H1 (cell line): Measurements from ENCODE around the gene PRDM5. TPM values are rescaled to one million over a fixed set of nuclear protein-coding genes. Genes with fewer than 3 reads are reported as not detected.

ENCODE experiments used
- CTCF ChIA-PET: fragments of 300-600 bp; sonication (Branson Sonifier 250); formaldehyde crosslinking; loops from one replicate; lab custom pipeline; 2021; ENCODE audit not compliant: partially characterized antibody; lab: Charles Lee
- POLR2A ChIA-PET: fragments of 300-600 bp; sonication (Branson Sonifier 250); formaldehyde crosslinking; loops from one replicate; lab custom pipeline; 2021; ENCODE audit warnings: inconsistent platforms; ENCODE audit not compliant: partially characterized antibody; lab: Charles Lee
- DNase-seq, 2 experiments: peaks; one replicate each; pipeline versions ENCODE4 v3.0.0 to v3.0.0-alpha.2; 2010 to 2022; ENCODE audit warnings: low spot score in 2 of 2, low read depth in 1 of 2, mixed read lengths in 1 of 2
- FAIRE-seq: peaks from 2 replicates; lab custom pipeline; 2011; peaks lifted over from hg19 to GRCh38; lab: Jason Lieb, UNC
- H2AFZ ChIP-seq: 2 replicates; pipeline ENCODE4 v1.8.1; 2012; ENCODE audit warnings: low read length, inconsistent platforms
- H2AK5ac ChIP-seq: 2 replicates; pipeline ENCODE4 v1.6.1; 2013; ENCODE audit warnings: low read depth, low read length
- H2BK120ac ChIP-seq: replicated peaks from 2 replicates; pipeline ENCODE3; 2013; ENCODE audit warnings: low read depth, low read length, inconsistent platforms
- H2BK12ac ChIP-seq: 2 replicates; pipeline ENCODE4 v1.6.1; 2013; ENCODE audit warnings: low read depth, low read length
- H2BK15ac ChIP-seq: 2 replicates; pipeline ENCODE4 v1.6.1; 2013; ENCODE audit warnings: low read length
- H2BK20ac ChIP-seq: 2 replicates; pipeline ENCODE4 v1.6.1; 2013; ENCODE audit warnings: low read length
- H2BK5ac ChIP-seq: 2 replicates; pipeline ENCODE4 v1.6.1; 2013; ENCODE audit warnings: low read depth, low read length
- H3K14ac ChIP-seq: 2 replicates; pipeline ENCODE4 v1.6.1; 2013; ENCODE audit warnings: inconsistent platforms; ENCODE audit not compliant: insufficient read length
- H3K18ac ChIP-seq: 2 replicates; pipeline ENCODE4 v1.6.1; 2013; ENCODE audit warnings: low read length; ENCODE audit errors: extremely low read depth
- H3K23ac ChIP-seq: 2 replicates; pipeline ENCODE4 v1.6.1; 2013; ENCODE audit warnings: inconsistent platforms; ENCODE audit not compliant: insufficient read length
- H3K23me2 ChIP-seq: 2 replicates; pipeline ENCODE4 v1.6.1; 2013; ENCODE audit warnings: low read depth, low read length
- H3K27ac ChIP-seq: 2 replicates; pipeline ENCODE4 v1.6.1; 2011; ENCODE audit warnings: low read depth, low read length, inconsistent platforms
- H3K27me3 ChIP-seq, 4 experiments: replicated peaks in 1 of 4; 1 replicate in 1 of 4; 2 replicates in 3 of 4; pipeline versions ENCODE4 v1.6.1 to v1.8.1; 2011 to 2013; ENCODE audit warnings: low read length in 3 of 4, mild to moderate bottlenecking in 3 of 4, inconsistent platforms in 2 of 4, mixed read lengths in 2 of 4, moderate library complexity in 1 of 4; ENCODE audit not compliant: control insufficient read depth in 3 of 4, insufficient read depth in 3 of 4; ENCODE audit errors: extremely low read depth in 1 of 4
- H3K36me3 ChIP-seq, 4 experiments: 2 replicates each; pipeline versions ENCODE4 v1.6.1 to v1.8.1; 2011 to 2013; ENCODE audit warnings: mild to moderate bottlenecking in 4 of 4, low read length in 3 of 4, moderate library complexity in 2 of 4, control low read depth in 1 of 4, inconsistent platforms in 1 of 4; ENCODE audit not compliant: insufficient read depth in 4 of 4, control insufficient read depth in 2 of 4
- H3K4ac ChIP-seq: replicated peaks from 2 replicates; pipeline ENCODE3; 2013; ENCODE audit warnings: low read length, low read depth, mixed read lengths, inconsistent platforms; ENCODE audit not compliant: insufficient read length
- H3K4me1 ChIP-seq, 4 experiments: replicated peaks in 1 of 4; 1 replicate in 1 of 4; 2 replicates in 3 of 4; pipeline versions ENCODE4 v1.6.1 to v1.8.1; 2011 to 2013; ENCODE audit warnings: low read length in 3 of 4, inconsistent platforms in 2 of 4, mixed read lengths in 1 of 4; ENCODE audit not compliant: insufficient read depth in 4 of 4, control insufficient read depth in 3 of 4
- H3K4me2 ChIP-seq, 2 experiments: 2 replicates each; pipeline versions ENCODE4 v1.6.1 to v1.8.1; 2011 to 2013; ENCODE audit warnings: low read depth in 2 of 2, low read length in 2 of 2, control low read depth in 1 of 2, inconsistent platforms in 1 of 2, mild to moderate bottlenecking in 1 of 2; ENCODE audit not compliant: insufficient read depth in 1 of 2
- H3K4me3 ChIP-seq, 4 experiments: fragments of 200-600, 300-600 bp in 1 of 4; sonication (generic), shearing (Covaris generic), sonication (Bioruptor Twin) in 1 of 4; 2 replicates each; pipeline versions ENCODE4 v1.5.1 to v1.8.1; 2011 to 2016; ENCODE audit warnings: low read length in 4 of 4, low read depth in 3 of 4, control low read depth in 2 of 4, inconsistent platforms in 2 of 4, mild to moderate bottlenecking in 2 of 4, mixed read lengths in 1 of 4, moderate library complexity in 1 of 4; ENCODE audit not compliant: insufficient read depth in 2 of 4; ENCODE audit errors: extremely low read depth in 1 of 4
- H3K56ac ChIP-seq: replicated peaks from 2 replicates; pipeline ENCODE3; 2013; ENCODE audit warnings: low read depth, mild to moderate bottlenecking, mixed read lengths, low read length, inconsistent platforms; ENCODE audit not compliant: insufficient read length
- H3K79me1 ChIP-seq: 2 replicates; pipeline ENCODE4 v1.6.1; 2013; ENCODE audit warnings: low read depth, low read length, control low read depth
- H3K79me2 ChIP-seq, 2 experiments: 2 replicates each; pipeline versions ENCODE4 v1.6.1 to v1.8.1; 2012 to 2013; ENCODE audit warnings: low read length in 2 of 2, mild to moderate bottlenecking in 2 of 2, inconsistent platforms in 1 of 2; ENCODE audit not compliant: insufficient read depth in 2 of 2, control insufficient read depth in 1 of 2
- H3K9ac ChIP-seq, 4 experiments: replicated peaks in 1 of 4; 1 replicate in 1 of 4; 2 replicates in 3 of 4; pipeline versions ENCODE4 v1.6.1 to v1.8.1; 2011 to 2013; ENCODE audit warnings: low read depth in 3 of 4, low read length in 3 of 4, control low read depth in 2 of 4, mild to moderate bottlenecking in 2 of 4, moderate library complexity in 2 of 4, inconsistent platforms in 1 of 4; ENCODE audit errors: extremely low read depth in 1 of 4
- H3K9me3 ChIP-seq, 2 experiments: 2 replicates each; pipeline versions ENCODE4 v1.6.1 to v1.8.1; 2012 to 2013; ENCODE audit warnings: mild to moderate bottlenecking in 2 of 2, moderate library complexity in 2 of 2, control low read depth in 1 of 2, inconsistent platforms in 1 of 2, low read depth in 1 of 2, low read length in 1 of 2, mixed read lengths in 1 of 2; ENCODE audit not compliant: insufficient read depth in 2 of 2
- H4K20me1 ChIP-seq, 2 experiments: replicated peaks in 1 of 2; 2 replicates each; pipeline versions ENCODE3 to v1.8.1; 2011 to 2013; ENCODE audit warnings: inconsistent platforms in 2 of 2, low read length in 2 of 2, mild to moderate bottlenecking in 1 of 2; ENCODE audit not compliant: insufficient read depth in 2 of 2, control insufficient read depth in 1 of 2
- H4K5ac ChIP-seq: 2 replicates; pipeline ENCODE4 v1.6.1; 2013; ENCODE audit warnings: low read length, low read depth, mixed read lengths, inconsistent platforms; ENCODE audit not compliant: insufficient read length
- H4K8ac ChIP-seq: 2 replicates; pipeline ENCODE4 v1.8.0; 2013; ENCODE audit warnings: mild to moderate bottlenecking, moderate library complexity, low read length, inconsistent platforms; ENCODE audit not compliant: insufficient read depth; ENCODE audit errors: extremely low read depth
- H4K91ac ChIP-seq: replicated peaks from 2 replicates; pipeline ENCODE3; 2013; ENCODE audit warnings: low read length, mixed read lengths, inconsistent platforms; ENCODE audit not compliant: insufficient read length
- FOSL1 ChIP-seq: IDR thresholded peaks from 2 replicates; pipeline ENCODE4 v1.6.1; 2011; ENCODE audit warnings: mild to moderate bottlenecking, low read depth, low read length, moderate library complexity; ENCODE audit not compliant: insufficient read depth
- JUND ChIP-seq: IDR thresholded peaks from 2 replicates; pipeline ENCODE4 v1.6.1; 2011; ENCODE audit warnings: mild to moderate bottlenecking, improper control_type of control experiment, low read length
- KDM1A ChIP-seq: fragments of 200-600, 300-600 bp; sonication (generic); IDR thresholded peaks from 2 replicates; pipeline ENCODE4 v1.7.1; 2016; ENCODE audit warnings: mild to moderate bottlenecking, low read length, borderline replicate concordance
- SIX5 ChIP-seq: IDR thresholded peaks from 2 replicates; pipeline ENCODE4 v1.6.1; 2011; ENCODE audit warnings: mild to moderate bottlenecking, low read depth, low read length
- YY1 ChIP-seq: IDR thresholded peaks from 2 replicates; pipeline ENCODE4 v1.6.1; 2011; ENCODE audit warnings: low read depth, mild to moderate bottlenecking, low read length
- WGBS, 2 experiments: shearing (Covaris generic) in 1 of 2; methylation state at CpG; one replicate each; pipeline versions ENCODE4 v1.1.6 to v1.1.7; 2013 to 2015; ENCODE audit warnings: low lambda C conversion rate in 2 of 2, mixed read lengths in 2 of 2, inconsistent platforms in 1 of 2, low coverage in 1 of 2, missing lambda C conversion rate in 1 of 2; ENCODE audit not compliant: insufficient replicate concordance in 2 of 2, insufficient coverage in 1 of 2, insufficient read length in 1 of 2; ENCODE audit errors: extremely low coverage in 1 of 2, missing lambda C conversion rate in 1 of 2; 5-methylcytosine and 5-hydroxymethylcytosine counted together
- polyA plus RNA-seq, 7 experiments: library from polyadenylated mRNA; depleted of rRNA in 3 of 7; stranded (reverse) in 5 of 7; unstranded in 2 of 7; fragments of >200 nt in 5 of 7; fragments of 200-250 nt in 2 of 7; gene quantifications; 1 replicate in 5 of 7; 2 replicates in 1 of 7; 4 replicates in 1 of 7; pipeline versions ENCODE4 v1.2.1 to v1.2.3, GENCODE V29; 2011 to 2013; ENCODE audit warnings: missing spikeins in 2 of 7, mixed read lengths in 2 of 7
- total RNA-seq: library from RNA; stranded (reverse); fragmentation: NEBNext Ultra II Directional; extraction: Animal tissue kit (Norgen Biotek cat#: 25700); gene quantifications from 2 replicates; pipeline ENCODE4 v1.2.1, GENCODE V29; 2021
- TF ChIP-seq, protein P1 (sequence below): IDR thresholded peaks from 2 replicates; pipeline ENCODE4 v1.6.1; 2011; ENCODE audit warnings: low read depth, mild to moderate bottlenecking, low read length; ENCODE audit not compliant: insufficient read depth
- TF ChIP-seq, protein P2 (sequence below): IDR thresholded peaks from 2 replicates; pipeline ENCODE4 v1.6.1; 2012; ENCODE audit warnings: inconsistent platforms

The PRDM5 gene
- total and polyA plus RNA-seq, 2 of the 8 experiments (the other 6 are each of a cell fraction or from before 2014, with no cell fraction given) = 8.2 to 23.4 TPM

DNA sequence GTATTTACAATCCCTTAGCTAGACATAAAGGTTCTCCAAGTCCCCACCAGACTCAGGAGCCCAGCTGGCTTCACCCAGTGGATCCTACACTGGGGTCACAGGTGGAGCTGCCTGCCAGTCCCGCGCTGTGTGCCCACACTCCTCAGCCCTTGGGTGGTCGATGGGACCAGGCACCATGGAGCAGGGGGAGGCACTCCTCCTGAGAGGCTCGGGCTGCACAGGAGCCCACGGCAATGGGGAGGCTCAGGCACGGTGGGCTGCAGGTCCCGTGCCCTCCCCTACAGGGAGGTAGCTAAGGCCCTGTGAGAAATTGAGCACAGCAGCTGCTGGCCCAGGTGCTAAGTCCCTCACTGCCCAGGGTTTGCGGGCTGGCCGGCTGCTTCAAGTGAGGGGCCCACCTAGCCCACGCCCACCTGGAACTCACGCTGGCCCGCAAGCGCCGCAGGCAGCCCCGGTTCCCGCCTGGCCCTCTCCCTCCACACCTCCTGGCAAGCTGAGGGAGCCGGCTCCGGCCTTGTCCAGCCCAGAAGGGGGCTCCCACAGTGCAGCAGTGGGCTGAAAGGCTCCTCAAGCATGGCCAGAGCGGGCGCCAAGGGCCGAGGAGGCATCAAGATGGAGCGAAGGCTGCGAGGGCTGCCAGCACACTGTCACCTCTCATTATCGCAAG is 113.9 kb downstream of the PRDM5 start:
- no peak overlapping the region for H3K4ac ChIP-seq
- peaks cover 6 to 13% of the 10 kb centered on the region in 2 experiments for H3K9me3 ChIP-seq
- H4K20me1 ChIP-seq = no peaks in the 10 kb centered on the region
- no peak overlapping the region for H3K14ac ChIP-seq
- H3K23ac ChIP-seq = no peak overlapping the region
- CTCF ChIA-PET = interaction anchor here (1.2 to 1.4 kb wide), 3 partner anchors 10 to 174 kb away, joined by 3 to 4 read pairs (median 4); no protein-coding TSS in a partner anchor
- no peak overlapping the region for H4K8ac ChIP-seq
- H2BK5ac ChIP-seq = no peak overlapping the region
- H4K91ac ChIP-seq = no peak overlapping the region
- WGBS, 2 experiments = 92% methylated on average over 21 of the region's 24 CpGs; no CpG with 5 or more reads in 1 of the 2 experiments
- TF ChIP-seq FOSL1 (no peak), JUND (no peak), SIX5 (no peak), KDM1A (no peak), YY1 (no peak)
- TF ChIP-seq, protein P1, sequence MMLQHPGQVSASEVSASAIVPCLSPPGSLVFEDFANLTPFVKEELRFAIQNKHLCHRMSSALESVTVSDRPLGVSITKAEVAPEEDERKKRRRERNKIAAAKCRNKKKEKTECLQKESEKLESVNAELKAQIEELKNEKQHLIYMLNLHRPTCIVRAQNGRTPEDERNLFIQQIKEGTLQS = no peak
- TF ChIP-seq, protein P2, sequence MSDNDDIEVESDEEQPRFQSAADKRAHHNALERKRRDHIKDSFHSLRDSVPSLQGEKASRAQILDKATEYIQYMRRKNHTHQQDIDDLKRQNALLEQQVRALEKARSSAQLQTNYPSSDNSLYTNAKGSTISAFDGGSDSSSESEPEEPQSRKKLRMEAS = no peak
- H3K79me2 ChIP-seq = no peaks in the 10 kb centered on the region
- no peak overlapping the region for H3K4me2 ChIP-seq
- no peak overlapping the region for H3K18ac ChIP-seq
- FAIRE-seq (no peak), DNase-seq (no peak)
- H3K27me3 ChIP-seq = no peaks in the 10 kb centered on the region
- no peaks in the 10 kb centered on the region for H3K23me2 ChIP-seq
- H4K5ac ChIP-seq = no peak overlapping the region
- no peaks in the 10 kb centered on the region for H3K4me1 ChIP-seq
- no peak overlapping the region for H2BK15ac ChIP-seq
- POLR2A ChIA-PET = no interaction called here
- no peak overlapping the region for H3K56ac ChIP-seq
- H2BK20ac ChIP-seq = no peak overlapping the region
- no peak overlapping the region for H2BK12ac ChIP-seq
- H3K79me1 ChIP-seq = no peaks in the 10 kb centered on the region
- no peak overlapping the region for H3K4me3 ChIP-seq
- peaks cover 0 to 26% (median 6%) of the 10 kb centered on the region in 4 experiments; a peak in 5 of 8 replicates for H3K36me3 ChIP-seq
- no peak overlapping the region for H2BK120ac ChIP-seq
- H2AFZ ChIP-seq = no peak overlapping the region
- no peak overlapping the region for H2AK5ac ChIP-seq
- H3K9ac ChIP-seq = no peak overlapping the region
- H3K27ac ChIP-seq = no peak overlapping the region
